Measurements from ENCODE around the gene ANO10. TPM values are rescaled to one million over a fixed set of nuclear protein-coding genes. Genes with fewer than 3 reads are reported as not detected.

The ANO10 gene
- total RNA-seq, 1 donor from 2014 or later: 45.4 TPM

DNA sequence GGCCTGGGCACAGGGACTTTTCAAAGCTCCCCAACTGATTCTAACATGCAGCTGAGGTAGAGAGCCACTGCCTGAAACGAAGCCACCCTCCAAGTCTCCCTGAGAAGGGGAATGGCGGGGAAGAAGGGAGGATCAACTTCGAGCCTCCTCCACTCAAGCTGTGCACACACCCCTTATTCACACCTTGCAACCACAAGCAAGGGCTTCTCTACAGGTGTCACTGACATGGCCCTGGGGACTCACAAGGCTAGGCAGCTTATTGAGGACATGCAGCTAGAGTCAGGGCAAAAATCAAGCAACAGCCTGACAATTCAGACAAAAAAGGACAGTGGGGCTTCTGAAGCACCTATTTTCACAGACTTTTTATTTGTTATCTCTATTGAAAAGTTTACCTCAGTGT lies 250.3 kb downstream of the ANO10 start:
- Histone ChIP-seq H3K27me3 (ENCODE audit: insufficient read depth, low read length) (no peaks in the 10 kb centered on the region), H3K9ac (ENCODE audit: low read length) (no peak overlapping the region), H3K27ac (ENCODE audit: low read depth, low read length) (no peak overlapping the region), H2AFZ (ENCODE audit: low read depth, low read length) (no peak overlapping the region), H3K79me2 (ENCODE audit: insufficient read depth, low read length) (no peaks in the 10 kb centered on the region), H3K36me3 (ENCODE audit: insufficient read depth, low read length) (no peaks in the 10 kb centered on the region), H3K4me3 (ENCODE audit: insufficient read depth, low read depth, low read length) (no peak overlapping the region), H3K9me3 (ENCODE audit: insufficient read depth, low read depth, low read length) (no peaks in the 10 kb centered on the region), H3K4me1 (ENCODE audit: insufficient read depth, low read length) (peaks cover 5% of the 10 kb centered on the region), H3K4me2 (ENCODE audit: low read length) (no peak overlapping the region), H4K20me1 (ENCODE audit: insufficient read depth, low read length) (no peaks in the 10 kb centered on the region)
- peaks cover 2% of the 10 kb centered on the region for H3K27me3 Mint-ChIP-seq (ENCODE audit: low read depth, unreplicated experiment)
- DNase-seq (ENCODE audit: low read depth) (no peak), FAIRE-seq (no peak)
- TF ChIP-seq, protein P1, sequence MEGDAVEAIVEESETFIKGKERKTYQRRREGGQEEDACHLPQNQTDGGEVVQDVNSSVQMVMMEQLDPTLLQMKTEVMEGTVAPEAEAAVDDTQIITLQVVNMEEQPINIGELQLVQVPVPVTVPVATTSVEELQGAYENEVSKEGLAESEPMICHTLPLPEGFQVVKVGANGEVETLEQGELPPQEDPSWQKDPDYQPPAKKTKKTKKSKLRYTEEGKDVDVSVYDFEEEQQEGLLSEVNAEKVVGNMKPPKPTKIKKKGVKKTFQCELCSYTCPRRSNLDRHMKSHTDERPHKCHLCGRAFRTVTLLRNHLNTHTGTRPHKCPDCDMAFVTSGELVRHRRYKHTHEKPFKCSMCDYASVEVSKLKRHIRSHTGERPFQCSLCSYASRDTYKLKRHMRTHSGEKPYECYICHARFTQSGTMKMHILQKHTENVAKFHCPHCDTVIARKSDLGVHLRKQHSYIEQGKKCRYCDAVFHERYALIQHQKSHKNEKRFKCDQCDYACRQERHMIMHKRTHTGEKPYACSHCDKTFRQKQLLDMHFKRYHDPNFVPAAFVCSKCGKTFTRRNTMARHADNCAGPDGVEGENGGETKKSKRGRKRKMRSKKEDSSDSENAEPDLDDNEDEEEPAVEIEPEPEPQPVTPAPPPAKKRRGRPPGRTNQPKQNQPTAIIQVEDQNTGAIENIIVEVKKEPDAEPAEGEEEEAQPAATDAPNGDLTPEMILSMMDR (IDR thresholded peaks at IDR 0.05; ENCODE audit: insufficient read depth, low read depth, low read length): no peak
- TF ChIP-seq EZH2 (IDR thresholded peaks at IDR 0.05; ENCODE audit: insufficient read depth, low read length): no peak
- no peak overlapping the region for H3K4me3 Mint-ChIP-seq (ENCODE audit: unreplicated experiment)
- peaks cover 8% of the 10 kb centered on the region for H3K4me1 Mint-ChIP-seq (ENCODE audit: low read depth, unreplicated experiment)
- no peak overlapping the region for H3K27ac Mint-ChIP-seq (ENCODE audit: unreplicated experiment)
- H3K9me3 Mint-ChIP-seq (ENCODE audit: unreplicated experiment): no peaks in the 10 kb centered on the region
- peaks cover 10% of the 10 kb centered on the region for H3K36me3 Mint-ChIP-seq (ENCODE audit: low read depth, unreplicated experiment)

DNA sequence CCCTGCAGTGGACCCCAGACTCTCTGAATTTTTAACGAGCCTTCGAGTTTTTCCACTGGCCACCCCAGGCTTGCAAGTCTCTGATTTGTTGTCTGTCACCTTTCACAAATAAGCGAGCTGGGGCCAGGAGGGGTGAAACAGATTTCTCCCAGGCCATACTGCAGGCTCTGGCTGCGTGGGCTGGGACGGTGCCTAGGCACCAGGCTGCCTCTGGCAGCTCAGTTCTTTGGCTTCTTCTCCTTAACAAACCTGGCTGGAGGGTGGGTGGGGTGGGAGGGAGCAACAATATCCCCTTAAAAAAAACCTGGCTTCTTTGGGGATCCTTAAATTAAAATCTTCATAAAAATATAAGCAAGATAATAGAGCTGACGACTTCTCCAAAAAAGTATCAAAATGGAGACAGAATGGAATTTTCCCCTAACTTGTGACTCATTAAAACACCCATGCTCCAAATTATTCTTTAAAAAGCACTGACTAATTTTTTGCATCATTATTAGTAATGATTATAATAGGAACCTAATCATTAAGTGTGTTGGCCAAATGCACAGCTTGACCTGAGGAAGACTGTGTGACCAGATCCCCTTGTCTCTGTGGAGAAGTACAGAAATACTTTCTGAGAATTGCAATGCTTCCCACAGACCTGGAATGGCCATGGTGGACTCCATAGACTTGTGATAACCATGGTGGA lies 251.4 kb downstream of the ANO10 start:
- no peaks in the 10 kb centered on the region for H3K9me3 Mint-ChIP-seq (ENCODE audit: unreplicated experiment)
- H2AFZ ChIP-seq (ENCODE audit: low read depth, low read length): no peak overlapping the region
- H4K20me1 ChIP-seq (ENCODE audit: insufficient read depth, low read length): no peaks in the 10 kb centered on the region
- FAIRE-seq: no peak
- no peak overlapping the region for H3K4me3 ChIP-seq (ENCODE audit: insufficient read depth, low read depth, low read length)
- H3K36me3 Mint-ChIP-seq (ENCODE audit: low read depth, unreplicated experiment): peaks cover 10% of the 10 kb centered on the region
- no peaks in the 10 kb centered on the region for H3K9me3 ChIP-seq (ENCODE audit: insufficient read depth, low read depth, low read length)
- H3K27me3 Mint-ChIP-seq (ENCODE audit: low read depth, unreplicated experiment): peaks cover 2% of the 10 kb centered on the region
- no peaks in the 10 kb centered on the region for H3K27me3 ChIP-seq (ENCODE audit: insufficient read depth, low read length)
- no peak overlapping the region for H3K27ac ChIP-seq (ENCODE audit: low read depth, low read length)
- no peak for DNase-seq (ENCODE audit: low read depth)
- H3K4me1 ChIP-seq (ENCODE audit: insufficient read depth, low read length): peaks cover 5% of the 10 kb centered on the region
- no peak overlapping the region for H3K4me3 Mint-ChIP-seq (ENCODE audit: unreplicated experiment)
- H3K9ac ChIP-seq (ENCODE audit: low read length): no peak overlapping the region
- H3K36me3 ChIP-seq (ENCODE audit: insufficient read depth, low read length): no peaks in the 10 kb centered on the region
- peaks cover 8% of the 10 kb centered on the region for H3K4me1 Mint-ChIP-seq (ENCODE audit: low read depth, unreplicated experiment)
- H3K27ac Mint-ChIP-seq (ENCODE audit: unreplicated experiment): no peak overlapping the region
- TF ChIP-seq EZH2 (IDR thresholded peaks at IDR 0.05; ENCODE audit: insufficient read depth, low read length): no peak
- TF ChIP-seq, protein P1 (IDR thresholded peaks at IDR 0.05; ENCODE audit: insufficient read depth, low read depth, low read length): no peak
- no peak overlapping the region for H3K4me2 ChIP-seq (ENCODE audit: low read length)
- no peaks in the 10 kb centered on the region for H3K79me2 ChIP-seq (ENCODE audit: insufficient read depth, low read length)
